ENCODE measurements around the gene METAP2. TPM values are rescaled to one million over a fixed set of nuclear protein-coding genes. Genes with fewer than 3 reads are reported as not detected.

METAP2 gene
- total RNA-seq: 10 to 100 TPM; 45.6 to 56.1 (median 45.8) TPM
- 52.0 TPM for total RNA-seq (2013)

GRCh38 chr12:95473884-95474659, at the start of gene METAP2:
Gene METAP2 (plus strand): TSS chr12:95474152. CDS start chr12:95474180, 28 bp downstream.
- peaks cover 11% of the 10 kb centered on the region for H3K36me3 ChIP-seq (ENCODE audit: control insufficient read depth, insufficient read depth, low read length)
- Mint-ChIP-seq H3K9me3 (no peaks in the 10 kb centered on the region), H3K27ac (peak within 1 kb of the TSS; percentile 93 to 95), H3K27me3 (ENCODE audit: low read depth in 2 of 2) (peaks cover 2 to 7% of the 10 kb centered on the region in 2 donors), H3K4me3 (peak within 1 kb of the TSS; percentile 100), H3K4me1 (peaks cover 35 to 53% of the 10 kb centered on the region in 2 donors), H3K36me3 (no peaks in the 10 kb centered on the region)
- peak; percentile 72 to 94 for DNase-seq
- H3K27ac ChIP-seq (ENCODE audit: low read length): peak within 1 kb of the TSS; percentile 63
- TF ChIP-seq CTCF (IDR thresholded peaks at IDR 0.05): no peak
- H3K4me1 ChIP-seq (ENCODE audit: control insufficient read depth, insufficient read depth, low read length): peaks cover 11% of the 10 kb centered on the region
- intact Hi-C loops (cut with micrococcal nuclease): no loop called here
- peak; percentile 97 to 98 (median 97) for ATAC-seq
- peak within 1 kb of the TSS; percentile 72 for H3K4me3 ChIP-seq (ENCODE audit: low read length)
- H3K27me3 ChIP-seq (ENCODE audit: control insufficient read depth, insufficient read depth, low read length): no peaks in the 10 kb centered on the region
- WGBS (ENCODE audit: insufficient coverage): under 1% methylated on average over 49 of the region's 49 CpGs
- H3K9me3 ChIP-seq (ENCODE audit: control insufficient read depth, insufficient read depth, low read length): no peaks in the 10 kb centered on the region

GRCh38 chr12:95424271-95424994, 49.5 kb upstream of the METAP2 start:
- H3K4me1 ChIP-seq (ENCODE audit: control insufficient read depth, insufficient read depth, low read length): no peaks in the 10 kb centered on the region
- no peak overlapping the region for H3K4me3 Mint-ChIP-seq
- H3K36me3 ChIP-seq (ENCODE audit: control insufficient read depth, insufficient read depth, low read length): no peaks in the 10 kb centered on the region
- no peak overlapping the region for H3K4me3 ChIP-seq (ENCODE audit: low read length)
- no peaks in the 10 kb centered on the region for H3K36me3 Mint-ChIP-seq
- H3K4me1 Mint-ChIP-seq: peaks cover 0 to 6% of the 10 kb centered on the region in 2 donors
- H3K27ac Mint-ChIP-seq: no peak overlapping the region
- WGBS (ENCODE audit: insufficient coverage): 95% methylated on average over 6 of the region's 8 CpGs
- no peak for ATAC-seq
- H3K27ac ChIP-seq (ENCODE audit: low read length): no peak overlapping the region
- TF ChIP-seq CTCF (IDR thresholded peaks at IDR 0.05): no peak
- H3K9me3 Mint-ChIP-seq: no peaks in the 10 kb centered on the region
- no peaks in the 10 kb centered on the region for H3K9me3 ChIP-seq (ENCODE audit: control insufficient read depth, insufficient read depth, low read length)
- no peaks in the 10 kb centered on the region for H3K27me3 ChIP-seq (ENCODE audit: control insufficient read depth, insufficient read depth, low read length)
- no peaks in the 10 kb centered on the region for H3K27me3 Mint-ChIP-seq (ENCODE audit: low read depth in 2 of 2)
- no peak for DNase-seq
- intact Hi-C loops (cut with micrococcal nuclease): no loop called here

GRCh38 chr12:95429172-95429510, 44.8 kb upstream of the METAP2 start:
- no peaks in the 10 kb centered on the region for H3K27me3 ChIP-seq (ENCODE audit: control insufficient read depth, insufficient read depth, low read length)
- no peaks in the 10 kb centered on the region for H3K36me3 ChIP-seq (ENCODE audit: control insufficient read depth, insufficient read depth, low read length)
- H3K36me3 Mint-ChIP-seq: no peaks in the 10 kb centered on the region
- H3K9me3 ChIP-seq (ENCODE audit: control insufficient read depth, insufficient read depth, low read length): no peaks in the 10 kb centered on the region
- no peak for DNase-seq
- peaks cover 0 to 6% of the 10 kb centered on the region in 2 donors for H3K4me1 Mint-ChIP-seq
- no peaks in the 10 kb centered on the region for H3K4me1 ChIP-seq (ENCODE audit: control insufficient read depth, insufficient read depth, low read length)
- H3K27ac Mint-ChIP-seq: no peak overlapping the region
- ATAC-seq: no peak
- WGBS (ENCODE audit: insufficient coverage): 90% methylated on average over 8 of the region's 8 CpGs
- H3K27me3 Mint-ChIP-seq (ENCODE audit: low read depth in 2 of 2): peaks cover 0 to 5% of the 10 kb centered on the region in 2 donors
- intact Hi-C loops (cut with micrococcal nuclease): no loop called here
- no peak overlapping the region for H3K4me3 Mint-ChIP-seq
- no peak for TF ChIP-seq CTCF (IDR thresholded peaks at IDR 0.05)
- no peak overlapping the region for H3K27ac ChIP-seq (ENCODE audit: low read length)
- no peak overlapping the region for H3K4me3 ChIP-seq (ENCODE audit: low read length)
- H3K9me3 Mint-ChIP-seq: no peaks in the 10 kb centered on the region
